GM23248 (cell line): ENCODE data around the gene CCDC17.

Experiments used
- EZH2 ChIP-seq: fragments of 200-600 bp; sonication (generic); IDR thresholded peaks from 2 replicates; pipeline ENCODE4 v1.6.1; 2018; ENCODE audit warnings: antibody characterized with exemption, mild to moderate bottlenecking; ENCODE audit not compliant: insufficient read depth, poor library complexity, severe bottlenecking
- EZH2phosphoT487 ChIP-seq: fragments of 200-600 bp; sonication (generic); IDR thresholded peaks from 2 replicates; pipeline ENCODE4 v1.6.1; 2018; ENCODE audit warnings: antibody characterized with exemption, moderate library complexity, mild to moderate bottlenecking, low read depth; ENCODE audit not compliant: insufficient read depth

DNA sequence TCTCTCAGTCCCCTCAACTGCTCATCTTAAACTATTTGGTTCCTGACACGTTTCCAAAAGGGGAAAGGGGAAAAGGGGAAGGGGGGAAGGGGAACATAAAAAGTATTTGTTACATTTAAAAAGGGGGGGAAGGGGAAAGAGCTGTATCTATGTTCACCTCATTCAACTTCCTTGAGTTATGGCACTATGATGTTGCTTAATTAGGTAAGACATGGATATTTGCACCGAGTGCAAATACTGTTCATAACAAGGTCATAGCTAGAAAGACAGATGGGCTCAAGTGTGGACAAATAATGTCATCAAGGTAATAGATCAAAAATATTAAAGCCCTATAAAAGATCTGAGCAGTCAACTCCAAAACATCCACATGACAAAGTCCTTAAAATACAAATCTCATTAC lies 36.5 kb upstream of the CCDC17 start:
- TF ChIP-seq EZH2 = no peak
- no peak for TF ChIP-seq EZH2phosphoT487
